Activated T-cell treated with anti-CD3 and anti-CD28 coated beads, Interleukin-2, amount 50 U/mL, for 24 hours (primary cell): Measurements from ENCODE around the gene GSE1.

Experiments
- DNase-seq: peaks from one replicate; pipeline ENCODE4 v3.0.0-alpha.2; 2020
- H3K27ac Mint-ChIP-seq: 2 replicates; pipeline ENCODE4 v1.8.0; 2020; ENCODE audit warnings: mild to moderate bottlenecking, mixed read lengths
- H3K27me3 Mint-ChIP-seq: 2 replicates; pipeline ENCODE4 v1.8.0; 2020; ENCODE audit warnings: mixed read lengths
- H3K36me3 Mint-ChIP-seq: 2 replicates; pipeline ENCODE4 v1.8.0; 2020; ENCODE audit warnings: low read depth, mixed read lengths
- H3K4me1 Mint-ChIP-seq: 2 replicates; pipeline ENCODE4 v1.8.0; 2020; ENCODE audit warnings: low read depth, mixed read lengths
- H3K4me3 Mint-ChIP-seq: 2 replicates; pipeline ENCODE4 v1.8.0; 2020; ENCODE audit warnings: mild to moderate bottlenecking, moderate library complexity, mixed read lengths
- H3K9me3 Mint-ChIP-seq: 2 replicates; pipeline ENCODE4 v1.8.0; 2020; ENCODE audit warnings: mixed read lengths

GSE1 gene

DNA sequence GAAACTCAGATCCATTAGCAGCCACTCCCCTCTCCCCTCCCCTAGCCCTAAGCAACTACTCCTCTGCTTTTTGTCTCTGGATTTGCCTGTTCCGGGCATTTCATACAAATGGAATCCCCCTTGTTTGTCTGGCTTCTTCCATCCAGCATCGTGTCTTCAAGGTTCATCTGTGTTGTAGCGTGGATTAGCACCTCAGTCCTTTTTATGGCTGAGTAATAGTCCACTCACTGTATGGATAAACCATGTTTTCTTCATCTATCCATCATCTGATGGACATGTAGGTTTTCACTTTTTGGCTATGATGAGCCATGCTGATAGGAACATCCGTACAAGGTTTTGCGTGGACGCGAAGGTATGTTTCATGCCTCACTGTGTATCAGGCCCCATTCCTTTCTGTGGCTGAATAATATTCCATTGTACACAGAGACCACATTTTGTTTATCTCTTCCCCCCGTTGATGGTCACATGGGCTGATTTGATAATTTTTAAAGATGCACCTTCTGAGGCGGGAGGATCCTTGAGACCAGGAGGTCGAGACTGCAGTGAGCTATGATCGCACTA, 8.9 kb upstream of the GSE1 start:
- DNase-seq = no peak
- H3K9me3 Mint-ChIP-seq = no peaks in the 10 kb centered on the region
- no peak overlapping the region for H3K4me3 Mint-ChIP-seq
- H3K4me1 Mint-ChIP-seq = peaks cover 14% of the 10 kb centered on the region
- H3K27me3 Mint-ChIP-seq = peaks cover 7% of the 10 kb centered on the region
- H3K36me3 Mint-ChIP-seq = no peaks in the 10 kb centered on the region
- H3K27ac Mint-ChIP-seq = no peak overlapping the region

GRCh38 chr16:85605051-85605911, 7.8 kb upstream of the GSE1 start:
- no peak overlapping the region for H3K27ac Mint-ChIP-seq
- H3K4me3 Mint-ChIP-seq = no peak overlapping the region
- peaks cover 24% of the 10 kb centered on the region for H3K4me1 Mint-ChIP-seq
- peaks cover 7% of the 10 kb centered on the region for H3K27me3 Mint-ChIP-seq
- no peak for DNase-seq
- H3K36me3 Mint-ChIP-seq = no peaks in the 10 kb centered on the region
- no peaks in the 10 kb centered on the region for H3K9me3 Mint-ChIP-seq

GRCh38 chr16:85605912-85606841, 6.9 kb upstream of the GSE1 start:
- peaks cover 32% of the 10 kb centered on the region for H3K4me1 Mint-ChIP-seq
- no peak overlapping the region for H3K27ac Mint-ChIP-seq
- DNase-seq = no peak
- H3K36me3 Mint-ChIP-seq = no peaks in the 10 kb centered on the region
- no peaks in the 10 kb centered on the region for H3K9me3 Mint-ChIP-seq
- no peak overlapping the region for H3K4me3 Mint-ChIP-seq
- H3K27me3 Mint-ChIP-seq = peaks cover 9% of the 10 kb centered on the region

DNA sequence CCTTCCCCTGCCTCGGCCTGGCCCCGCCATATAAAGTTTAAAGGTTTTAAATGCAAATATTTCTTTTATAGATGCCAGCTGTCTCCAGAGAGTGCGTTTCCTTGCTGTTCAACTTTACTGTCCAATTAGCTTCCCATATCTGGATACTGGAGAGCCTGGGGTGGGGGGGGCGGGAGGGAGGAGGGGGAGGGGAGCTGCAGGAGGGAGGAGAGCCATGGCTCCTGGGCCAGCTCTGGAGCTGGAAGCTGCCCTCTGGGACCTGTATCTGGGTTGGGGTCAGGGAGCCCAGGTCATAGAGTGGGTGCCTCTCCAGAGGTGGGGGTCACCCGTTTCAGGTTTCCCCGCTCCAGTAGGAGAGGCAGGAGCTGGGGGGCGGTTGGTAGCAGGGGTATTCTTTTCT, 6.2 kb upstream of the GSE1 start:
- H3K27me3 Mint-ChIP-seq = peaks cover 9% of the 10 kb centered on the region
- H3K36me3 Mint-ChIP-seq = no peaks in the 10 kb centered on the region
- no peak overlapping the region for H3K4me3 Mint-ChIP-seq
- no peaks in the 10 kb centered on the region for H3K9me3 Mint-ChIP-seq
- no peak overlapping the region for H3K27ac Mint-ChIP-seq
- no peak for DNase-seq
- H3K4me1 Mint-ChIP-seq = peaks cover 32% of the 10 kb centered on the region

GRCh38 chr16:85607321-85607765, 5.8 kb upstream of the GSE1 start:
- peaks cover 9% of the 10 kb centered on the region for H3K27me3 Mint-ChIP-seq
- H3K4me1 Mint-ChIP-seq = peaks cover 33% of the 10 kb centered on the region
- H3K27ac Mint-ChIP-seq = no peak overlapping the region
- H3K9me3 Mint-ChIP-seq = no peaks in the 10 kb centered on the region
- H3K36me3 Mint-ChIP-seq = no peaks in the 10 kb centered on the region
- H3K4me3 Mint-ChIP-seq = no peak overlapping the region
- DNase-seq = no peak

DNA sequence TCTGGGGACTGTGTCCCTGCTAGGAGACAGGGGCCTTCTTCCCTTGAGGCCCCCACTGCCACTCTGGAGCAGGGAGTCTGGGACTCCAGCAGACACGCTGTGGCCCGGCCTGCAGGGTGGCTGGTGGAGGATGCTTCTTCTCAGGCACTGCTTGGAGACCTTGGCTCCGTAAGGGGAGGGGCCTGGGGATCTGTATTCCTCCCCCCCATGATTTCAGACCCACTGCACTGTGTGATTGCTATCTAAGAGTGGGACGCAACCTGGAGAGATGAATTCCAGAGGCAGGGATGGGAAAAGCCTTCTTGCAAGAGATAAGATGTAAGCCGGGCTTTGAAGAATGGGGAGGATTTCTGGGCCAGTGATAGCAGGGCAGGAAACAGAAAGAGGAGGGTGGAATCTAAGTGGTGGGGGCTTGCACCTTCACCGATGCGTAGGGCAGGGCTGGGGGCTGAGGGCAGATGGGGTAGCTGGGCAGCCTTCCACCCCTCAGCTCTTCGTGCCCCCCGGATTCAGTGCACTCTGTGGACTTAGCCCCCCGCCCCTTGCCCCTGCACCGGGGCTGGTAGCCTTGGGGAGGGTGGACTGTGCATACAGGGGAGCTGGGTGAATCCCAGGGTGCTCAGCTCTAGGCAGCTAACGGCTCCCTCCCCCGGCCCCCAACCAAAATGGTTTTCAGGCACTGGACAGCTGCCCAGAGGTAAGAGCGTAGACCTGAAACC, 5.2 kb upstream of the GSE1 start:
- H3K9me3 Mint-ChIP-seq = no peaks in the 10 kb centered on the region
- DNase-seq = no peak
- H3K4me3 Mint-ChIP-seq = no peak overlapping the region
- peaks cover 37% of the 10 kb centered on the region for H3K4me1 Mint-ChIP-seq
- peaks cover 9% of the 10 kb centered on the region for H3K27me3 Mint-ChIP-seq
- H3K27ac Mint-ChIP-seq = peak overlapping the region; percentile 30
- H3K36me3 Mint-ChIP-seq = no peaks in the 10 kb centered on the region

DNA sequence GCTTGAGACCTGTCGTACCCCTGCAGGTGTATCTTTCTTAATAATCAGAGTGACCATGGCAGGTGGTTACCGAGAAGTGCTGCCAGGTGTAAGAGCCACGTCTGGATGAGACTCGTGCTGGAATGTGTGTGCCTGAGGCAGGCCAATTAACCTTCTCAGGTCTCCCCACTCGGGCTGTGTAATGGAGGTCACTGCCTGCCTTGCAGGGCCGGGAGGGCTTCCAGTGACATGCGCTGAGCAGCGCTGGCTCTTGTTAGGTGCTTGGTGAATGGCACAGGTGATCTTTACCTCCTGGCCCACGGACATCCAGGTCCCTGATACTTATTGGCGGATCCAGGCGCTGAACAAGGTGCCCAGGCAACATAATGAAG, 4.6 kb upstream of the GSE1 start:
- H3K4me3 Mint-ChIP-seq = no peak overlapping the region
- DNase-seq = no peak
- peaks cover 9% of the 10 kb centered on the region for H3K27me3 Mint-ChIP-seq
- H3K9me3 Mint-ChIP-seq = no peaks in the 10 kb centered on the region
- peaks cover 37% of the 10 kb centered on the region for H3K4me1 Mint-ChIP-seq
- H3K27ac Mint-ChIP-seq = no peak overlapping the region
- no peaks in the 10 kb centered on the region for H3K36me3 Mint-ChIP-seq

DNA sequence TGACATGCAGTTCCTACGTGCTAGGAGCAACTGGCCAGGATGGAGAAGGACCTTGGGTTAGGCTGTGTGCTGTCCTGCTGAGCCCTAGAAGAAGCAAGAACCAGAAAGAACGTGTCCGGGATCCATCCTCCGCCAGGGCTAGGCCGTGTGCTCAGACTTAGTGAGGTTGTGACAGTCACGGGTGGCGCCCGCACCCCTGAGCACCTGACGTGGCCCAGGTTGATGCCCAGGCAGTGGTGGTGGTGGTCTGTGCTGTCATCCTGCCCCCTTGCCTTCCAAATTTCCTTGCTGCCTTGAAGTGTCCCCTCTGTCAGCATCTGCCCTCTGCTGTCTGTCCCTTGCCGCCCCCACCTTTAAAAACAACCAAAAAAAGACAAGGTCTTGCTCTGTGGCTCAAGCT, 4.2 kb upstream of the GSE1 start:
- Mint-ChIP-seq H3K4me3 (no peak overlapping the region), H3K27ac (no peak overlapping the region), H3K36me3 (no peaks in the 10 kb centered on the region), H3K27me3 (peaks cover 9% of the 10 kb centered on the region), H3K9me3 (no peaks in the 10 kb centered on the region), H3K4me1 (peaks cover 37% of the 10 kb centered on the region)
- DNase-seq = no peak

- Mint-ChIP-seq H3K9me3 (no peaks in the 10 kb centered on the region), H3K27ac (no peak overlapping the region), H3K36me3 (no peaks in the 10 kb centered on the region), H3K4me3 (no peak overlapping the region), H3K4me1 (peaks cover 39% of the 10 kb centered on the region), H3K27me3 (peaks cover 9% of the 10 kb centered on the region)
- DNase-seq = no peak
These were observed 3.6 kb upstream of the GSE1 start for GRCh38 chr16:85609539-85609938.

DNA sequence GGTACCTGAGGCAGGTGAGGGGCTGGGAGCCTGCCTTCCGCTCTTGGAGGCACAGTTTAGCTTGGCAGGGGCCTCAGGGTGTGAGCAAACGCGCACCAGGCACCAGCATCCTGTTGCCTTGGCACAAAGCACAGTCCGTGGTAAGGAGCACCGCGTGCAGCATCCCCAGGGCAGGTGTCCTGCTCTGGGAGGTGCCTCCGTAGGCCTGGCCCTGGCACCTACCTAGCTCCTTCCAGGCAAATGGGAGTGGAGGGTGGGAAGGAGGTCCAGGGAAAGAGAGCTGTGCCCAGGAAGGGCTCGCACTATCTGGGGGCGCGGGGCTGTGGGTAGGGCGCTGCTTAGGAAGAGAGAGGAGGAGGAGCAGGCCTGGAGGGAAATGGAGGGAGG, 3.1 kb upstream of the GSE1 start:
- Mint-ChIP-seq H3K36me3 (no peaks in the 10 kb centered on the region), H3K27ac (peak overlapping the region; percentile 22), H3K27me3 (peaks cover 9% of the 10 kb centered on the region), H3K9me3 (no peaks in the 10 kb centered on the region), H3K4me3 (no peak overlapping the region), H3K4me1 (peaks cover 44% of the 10 kb centered on the region)
- no peak for DNase-seq

DNA sequence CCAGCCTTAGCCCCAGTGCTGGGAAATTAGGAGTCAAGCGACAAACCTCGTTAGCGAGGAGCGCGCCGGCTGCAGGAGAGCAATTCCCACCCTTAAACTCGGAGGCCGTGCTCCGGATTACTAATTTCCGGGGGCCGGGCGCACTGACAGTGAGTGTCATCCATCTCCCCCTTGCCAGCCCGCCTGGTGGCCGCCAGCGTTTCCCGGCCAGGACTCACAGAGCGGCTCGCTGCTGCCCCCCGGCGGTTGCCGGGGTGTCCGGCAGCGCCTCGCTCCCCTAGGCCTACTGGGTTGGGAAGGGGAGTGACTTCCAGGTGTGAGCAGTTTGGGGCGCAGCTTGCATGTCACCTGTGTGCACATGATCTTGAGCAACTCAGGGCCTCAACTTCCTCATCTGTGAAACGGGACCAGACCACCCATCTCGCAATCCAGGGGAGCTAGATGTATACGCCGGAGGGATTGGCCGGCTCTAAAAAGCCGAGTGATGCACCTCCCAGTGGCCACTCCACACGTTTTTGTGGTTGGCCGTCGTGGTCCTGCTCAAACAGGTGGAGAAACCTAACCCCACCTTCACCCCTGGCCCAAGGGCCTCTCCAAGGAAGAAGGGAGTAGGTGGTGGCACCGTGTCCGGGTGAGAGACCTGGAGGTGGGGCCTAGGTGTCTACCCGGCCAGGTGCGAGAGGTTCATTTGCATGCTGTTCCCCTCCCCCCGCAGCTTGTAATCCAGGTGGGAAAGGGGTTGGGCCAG, 2.5 kb upstream of the GSE1 start:
- H3K27me3 Mint-ChIP-seq = peaks cover 10% of the 10 kb centered on the region
- peak overlapping the region; percentile 57 for H3K27ac Mint-ChIP-seq
- DNase-seq = peak; percentile 93
- peak overlapping the region; percentile 62 for H3K4me3 Mint-ChIP-seq
- no peaks in the 10 kb centered on the region for H3K36me3 Mint-ChIP-seq
- peaks cover 50% of the 10 kb centered on the region for H3K4me1 Mint-ChIP-seq
- H3K9me3 Mint-ChIP-seq = no peaks in the 10 kb centered on the region

- Mint-ChIP-seq H3K9me3 (no peaks in the 10 kb centered on the region), H3K27ac (no peak overlapping the region), H3K4me1 (peaks cover 55% of the 10 kb centered on the region), H3K27me3 (peaks cover 11% of the 10 kb centered on the region), H3K36me3 (no peaks in the 10 kb centered on the region), H3K4me3 (peak overlapping the region; percentile 62)
- no peak for DNase-seq
These were observed 2.0 kb upstream of the GSE1 start for GRCh38 chr16:85611194-85611443.

GRCh38 chr16:85611444-85612190, 1.5 kb upstream of the GSE1 start:
- DNase-seq = peak; percentile 73
- H3K4me3 Mint-ChIP-seq = peak overlapping the region; percentile 59
- H3K4me1 Mint-ChIP-seq = peaks cover 60% of the 10 kb centered on the region
- H3K36me3 Mint-ChIP-seq = no peaks in the 10 kb centered on the region
- H3K9me3 Mint-ChIP-seq = no peaks in the 10 kb centered on the region
- H3K27me3 Mint-ChIP-seq = peaks cover 12% of the 10 kb centered on the region
- no peak overlapping the region for H3K27ac Mint-ChIP-seq
